Neural progenitor cell (in vitro differentiated cells): ENCODE data around the gene LTO1. TPM values are rescaled to one million over a fixed set of nuclear protein-coding genes. Genes with fewer than 3 reads are reported as not detected.

Experiments
- DNase-seq: peaks from one replicate; pipeline ENCODE4 v3.0.0-alpha.2; 2016; ENCODE audit warnings: low spot score
- H2AFZ ChIP-seq: fragments of 200-600 bp; sonication (generic); replicated peaks from 2 replicates; pipeline ENCODE4 v1.6.1; 2016; ENCODE audit warnings: antibody characterized with exemption
- H3F3A ChIP-seq: fragments of 200-600 bp; sonication (generic); 2 replicates; pipeline ENCODE4 v1.6.1; 2016; ENCODE audit warnings: antibody characterized with exemption, low read depth
- H3K27ac ChIP-seq: fragments of 200-600 bp; sonication (generic); 2 replicates; pipeline ENCODE4 v1.5.1; 2016; ENCODE audit warnings: mild to moderate bottlenecking
- H3K27me3 ChIP-seq: fragments of 200-600 bp; sonication (generic); 2 replicates; pipeline ENCODE4 v1.6.1; 2016; ENCODE audit warnings: mild to moderate bottlenecking, moderate library complexity
- H3K36me3 ChIP-seq: fragments of 200-600 bp; sonication (generic); 2 replicates; pipeline ENCODE4 v1.5.1; 2016
- H3K4me1 ChIP-seq: fragments of 200-600 bp; sonication (generic); 2 replicates; pipeline ENCODE4 v1.6.1; 2016; ENCODE audit warnings: mixed run types
- H3K4me2 ChIP-seq: fragments of 200-600 bp; sonication (generic); 2 replicates; pipeline ENCODE4 v1.6.1; 2016
- H3K4me3 ChIP-seq: fragments of 200-600 bp; sonication (generic); 2 replicates; pipeline ENCODE4 v1.5.1; 2016
- H3K79me2 ChIP-seq: fragments of 200-600 bp; sonication (generic); 2 replicates; pipeline ENCODE4 v1.6.1; 2016; ENCODE audit warnings: low read depth
- H3K9ac ChIP-seq: fragments of 200-600 bp; sonication (generic); 2 replicates; pipeline ENCODE4 v1.6.1; 2016
- H3K9me3 ChIP-seq: fragments of 200-600 bp; sonication (generic); 2 replicates; pipeline ENCODE4 v1.5.1; 2016; ENCODE audit warnings: low read depth
- H4K20me1 ChIP-seq: fragments of 200-600 bp; sonication (generic); 2 replicates; pipeline ENCODE4 v1.6.1; 2016; ENCODE audit warnings: low read depth
- H3K27ac Mint-ChIP-seq: 3 replicates; pipeline ENCODE4 v1.8.0; 2021; ENCODE audit warnings: mixed read lengths
- H3K27me3 Mint-ChIP-seq: 2 replicates; pipeline ENCODE4 v1.8.0; 2022; ENCODE audit warnings: low read depth, mild to moderate bottlenecking, inconsistent platforms, moderate library complexity, mixed read lengths; ENCODE audit not compliant: insufficient read depth
- H3K36me3 Mint-ChIP-seq: 3 replicates; pipeline ENCODE4 v1.8.0; 2021; ENCODE audit warnings: mixed read lengths
- H3K4me1 Mint-ChIP-seq: 3 replicates; pipeline ENCODE4 v1.8.0; 2021; ENCODE audit warnings: mixed read lengths
- H3K4me3 Mint-ChIP-seq: 3 replicates; pipeline ENCODE4 v1.8.0; 2021; ENCODE audit warnings: mild to moderate bottlenecking, moderate library complexity, mixed read lengths
- H3K9me3 Mint-ChIP-seq: 3 replicates; pipeline ENCODE4 v1.8.0; 2020; ENCODE audit warnings: mixed read lengths
- CTCF ChIP-seq: fragments of 200-600 bp; sonication (generic); IDR thresholded peaks from 2 replicates; pipeline ENCODE4 v1.5.1; 2017; ENCODE audit warnings: antibody characterized with exemption, mild to moderate bottlenecking
- EZH2 ChIP-seq: fragments of 200-600 bp; sonication (generic); IDR thresholded peaks from 2 replicates; pipeline ENCODE4 v1.6.1; 2017; ENCODE audit warnings: antibody characterized with exemption, mild to moderate bottlenecking, moderate library complexity
- EZH2phosphoT487 ChIP-seq: fragments of 200-600 bp; sonication (generic); IDR thresholded peaks from 2 replicates; pipeline ENCODE4 v1.6.1; 2017; ENCODE audit warnings: antibody characterized with exemption
- total RNA-seq: library from RNA; depleted of rRNA; stranded (reverse); fragments of >200 nt; gene quantifications from 2 replicates; pipeline ENCODE4 v1.2.3, GENCODE V29; 2015; ENCODE audit warnings: low replicate concordance

LTO1 gene
- total RNA-seq, 1 donor from 2014 or later, result 11.9 TPM

DNA sequence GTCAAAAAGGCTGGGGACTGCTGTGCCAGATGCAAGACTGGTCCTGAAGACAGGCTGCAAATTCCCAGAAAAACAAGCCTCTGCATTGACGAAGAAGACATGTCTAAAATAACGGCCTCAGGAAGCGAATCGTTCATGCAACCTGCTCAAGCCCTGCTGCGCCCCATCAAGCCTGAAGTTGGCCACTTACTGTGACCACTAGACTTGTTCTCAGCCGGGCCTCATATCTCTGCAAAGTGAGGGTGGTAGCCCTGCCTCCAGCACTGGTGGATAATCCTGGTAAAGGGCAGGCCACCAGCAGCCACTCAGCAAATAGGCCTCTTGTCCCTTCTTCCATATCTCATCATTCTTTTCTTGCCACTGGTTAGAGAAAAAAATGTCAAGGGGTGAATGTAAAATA lies 11.8 kb downstream of the LTO1 start:
- H3K9ac ChIP-seq, result no peak overlapping the region
- H2AFZ ChIP-seq, result no peak overlapping the region
- H3K9me3 Mint-ChIP-seq, result no peaks in the 10 kb centered on the region
- H3K4me1 Mint-ChIP-seq, result peaks cover 43% of the 10 kb centered on the region
- H3K4me1 ChIP-seq, result peaks cover 11% of the 10 kb centered on the region
- no peaks in the 10 kb centered on the region for H3K9me3 ChIP-seq
- H3K4me3 ChIP-seq, result no peak overlapping the region
- TF ChIP-seq EZH2phosphoT487 (no peak), EZH2 (no peak)
- H3K4me3 Mint-ChIP-seq, result no peak overlapping the region
- H3K27me3 ChIP-seq, result no peaks in the 10 kb centered on the region
- H3K79me2 ChIP-seq, result no peaks in the 10 kb centered on the region
- H4K20me1 ChIP-seq, result peaks cover 6% of the 10 kb centered on the region
- peaks cover 16% of the 10 kb centered on the region for H3F3A ChIP-seq
- H3K36me3 ChIP-seq, result no peaks in the 10 kb centered on the region
- H3K4me2 ChIP-seq, result no peak overlapping the region
- H3K36me3 Mint-ChIP-seq, result peaks cover 15% of the 10 kb centered on the region
- DNase-seq, result no peak
- H3K27ac Mint-ChIP-seq, result no peak overlapping the region
- H3K27ac ChIP-seq, result no peak overlapping the region
- peaks cover 5% of the 10 kb centered on the region for H3K27me3 Mint-ChIP-seq

DNA sequence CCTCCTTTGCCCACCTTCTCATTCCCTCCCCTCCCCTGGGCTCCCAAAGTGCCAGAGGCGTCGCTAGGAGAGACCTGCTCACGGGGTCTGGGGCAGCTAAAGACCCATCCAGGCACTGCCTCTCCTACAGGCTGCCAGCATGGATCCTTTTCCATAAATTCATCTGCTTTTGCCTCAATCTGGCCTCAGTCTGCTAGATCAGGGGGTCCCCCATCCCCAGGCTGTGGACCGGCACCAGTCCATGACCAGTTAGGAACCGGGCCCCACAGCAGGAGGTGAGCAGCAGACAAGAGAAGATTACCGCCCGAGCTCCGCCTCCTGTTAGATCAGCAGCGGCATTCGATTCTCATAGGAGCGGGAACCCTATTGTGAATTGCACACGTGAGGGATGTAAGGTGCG lies 12.3 kb downstream of the LTO1 start:
- Histone ChIP-seq H3K4me1 (peaks cover 13% of the 10 kb centered on the region), H3F3A (peaks cover 21% of the 10 kb centered on the region), H3K4me2 (no peak overlapping the region), H4K20me1 (peaks cover 6% of the 10 kb centered on the region), H2AFZ (no peak overlapping the region), H3K4me3 (no peak overlapping the region), H3K36me3 (no peaks in the 10 kb centered on the region), H3K9me3 (no peaks in the 10 kb centered on the region), H3K27ac (no peak overlapping the region), H3K9ac (no peak overlapping the region), H3K79me2 (no peaks in the 10 kb centered on the region), H3K27me3 (no peaks in the 10 kb centered on the region)
- H3K4me1 Mint-ChIP-seq, result peaks cover 43% of the 10 kb centered on the region
- H3K27me3 Mint-ChIP-seq, result peaks cover 7% of the 10 kb centered on the region
- TF ChIP-seq CTCF (no peak), EZH2 (no peak)
- H3K27ac Mint-ChIP-seq, result peak overlapping the region; percentile 63
- no peaks in the 10 kb centered on the region for H3K9me3 Mint-ChIP-seq
- no peak overlapping the region for H3K4me3 Mint-ChIP-seq
- peaks cover 12% of the 10 kb centered on the region for H3K36me3 Mint-ChIP-seq
- no peak for DNase-seq

DNA sequence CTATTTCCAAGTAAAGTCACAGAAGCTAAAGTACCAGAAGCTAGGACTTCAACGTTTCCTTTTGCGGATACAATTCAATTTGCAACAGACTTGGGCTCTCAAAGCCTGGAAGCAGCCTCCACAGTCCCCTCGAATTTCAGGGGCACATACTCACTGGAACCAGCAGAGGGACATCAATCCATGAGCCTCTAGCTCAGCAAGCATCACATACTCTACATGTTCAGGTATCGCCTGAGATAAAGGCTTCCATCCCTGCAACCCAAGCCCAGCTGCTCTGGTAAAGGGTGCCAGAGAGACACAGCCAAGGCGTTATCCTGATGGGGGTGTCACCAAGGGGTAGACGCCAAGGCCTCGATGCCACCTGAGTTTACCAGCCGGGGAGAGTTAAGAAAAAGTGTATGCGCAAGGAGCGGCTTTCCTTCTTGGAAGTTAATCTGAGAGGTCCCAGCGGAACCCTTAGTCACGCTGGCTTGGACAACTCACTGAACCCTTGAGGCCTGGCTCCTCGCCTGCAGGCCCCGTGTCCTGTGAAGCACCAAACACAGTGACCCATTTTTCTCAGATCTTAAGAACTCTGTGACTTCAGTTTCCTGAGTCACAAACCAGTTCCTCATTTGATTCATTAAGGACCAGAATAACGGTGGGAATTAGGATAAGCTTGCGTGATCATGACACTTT lies 13.0 kb downstream of the LTO1 start:
- peaks cover 19% of the 10 kb centered on the region for H3K4me1 ChIP-seq
- H3K27ac ChIP-seq, result no peak overlapping the region
- peak; percentile 51 for TF ChIP-seq CTCF
- no peak for TF ChIP-seq EZH2phosphoT487
- H3K79me2 ChIP-seq, result no peaks in the 10 kb centered on the region
- H3K4me3 ChIP-seq, result no peak overlapping the region
- H2AFZ ChIP-seq, result no peak overlapping the region
- no peaks in the 10 kb centered on the region for H3K9me3 Mint-ChIP-seq
- peak; percentile 52 for DNase-seq
- H3F3A ChIP-seq, result peaks cover 27% of the 10 kb centered on the region
- H3K4me1 Mint-ChIP-seq, result peaks cover 49% of the 10 kb centered on the region
- H3K4me2 ChIP-seq, result no peak overlapping the region
- H4K20me1 ChIP-seq, result peaks cover 6% of the 10 kb centered on the region
- H3K36me3 ChIP-seq, result no peaks in the 10 kb centered on the region
- peaks cover 11% of the 10 kb centered on the region for H3K36me3 Mint-ChIP-seq
- H3K9ac ChIP-seq, result no peak overlapping the region
- no peaks in the 10 kb centered on the region for H3K9me3 ChIP-seq
- peak overlapping the region; percentile 61 for H3K27ac Mint-ChIP-seq
- H3K27me3 ChIP-seq, result no peaks in the 10 kb centered on the region
- no peak overlapping the region for H3K4me3 Mint-ChIP-seq
- H3K27me3 Mint-ChIP-seq, result peaks cover 7% of the 10 kb centered on the region

DNA sequence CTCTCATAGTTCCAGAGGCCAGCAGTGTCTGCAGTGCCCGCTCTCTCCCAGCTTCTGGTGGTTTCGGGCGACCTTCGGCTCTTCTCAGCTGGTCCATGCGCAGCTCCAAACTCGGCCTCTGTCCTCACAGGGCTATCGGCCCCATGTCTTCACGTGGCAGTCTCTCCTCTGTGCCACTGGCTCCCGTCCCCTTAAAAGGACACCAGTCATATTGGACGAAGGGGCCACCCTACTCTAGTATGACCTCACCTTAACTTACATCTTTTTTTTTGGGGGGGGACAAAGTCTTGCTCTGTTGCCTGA lies 13.8 kb downstream of the LTO1 start:
- H3K27ac ChIP-seq, result no peak overlapping the region
- H3K9me3 Mint-ChIP-seq, result no peaks in the 10 kb centered on the region
- DNase-seq, result no peak
- H3K9me3 ChIP-seq, result no peaks in the 10 kb centered on the region
- TF ChIP-seq EZH2 (no peak), EZH2phosphoT487 (no peak), CTCF (no peak)
- no peak overlapping the region for H3K9ac ChIP-seq
- no peaks in the 10 kb centered on the region for H3K36me3 ChIP-seq
- H2AFZ ChIP-seq, result no peak overlapping the region
- H3K79me2 ChIP-seq, result no peaks in the 10 kb centered on the region
- H3K4me1 Mint-ChIP-seq, result peaks cover 57% of the 10 kb centered on the region
- H3K27ac Mint-ChIP-seq, result no peak overlapping the region
- H3K4me2 ChIP-seq, result no peak overlapping the region
- peaks cover 31% of the 10 kb centered on the region for H3F3A ChIP-seq
- peaks cover 11% of the 10 kb centered on the region for H3K36me3 Mint-ChIP-seq
- H4K20me1 ChIP-seq, result peaks cover 6% of the 10 kb centered on the region
- H3K4me3 Mint-ChIP-seq, result no peak overlapping the region
- H3K4me3 ChIP-seq, result no peak overlapping the region
- no peaks in the 10 kb centered on the region for H3K27me3 ChIP-seq
- H3K4me1 ChIP-seq, result peaks cover 23% of the 10 kb centered on the region
- peaks cover 7% of the 10 kb centered on the region for H3K27me3 Mint-ChIP-seq
